ENCODE results near the gene CAMSAP3. TPM values are rescaled to one million over a fixed set of nuclear protein-coding genes. Genes with fewer than 3 reads are reported as not detected.
A peak's percentile ranks its signal among the peaks of the same experiment; 100 is the strongest.
"Not testable (repeated sequence)": the region's sequence is repeated elsewhere in the genome, so short reads cannot be mapped to it uniquely, and the experiment has no call there.

Gene CAMSAP3
- total RNA-seq, 1 donor from 2014 or later = 7.0 TPM

DNA sequence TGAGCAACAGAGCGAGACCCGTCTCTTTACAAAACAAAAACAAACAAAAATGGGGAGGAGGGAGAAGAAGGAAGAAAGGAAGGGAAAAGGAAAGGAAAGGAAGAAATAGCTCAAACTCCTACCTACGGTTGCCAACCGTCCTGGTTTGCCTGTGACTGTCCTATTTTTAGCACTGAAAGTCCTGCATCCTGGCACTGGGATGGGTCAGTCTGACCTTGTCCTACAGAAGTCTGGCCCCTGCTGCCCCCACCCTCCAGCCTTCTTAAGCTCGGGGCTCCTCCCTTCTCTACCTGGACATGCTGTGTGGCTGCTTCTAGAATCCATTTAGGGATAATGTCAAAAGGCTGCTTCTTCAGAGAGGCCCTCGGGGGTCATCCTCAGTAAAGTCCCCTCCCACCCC, 40.0 kb downstream of the CAMSAP3 start:
- DNase-seq = no peak

DNA sequence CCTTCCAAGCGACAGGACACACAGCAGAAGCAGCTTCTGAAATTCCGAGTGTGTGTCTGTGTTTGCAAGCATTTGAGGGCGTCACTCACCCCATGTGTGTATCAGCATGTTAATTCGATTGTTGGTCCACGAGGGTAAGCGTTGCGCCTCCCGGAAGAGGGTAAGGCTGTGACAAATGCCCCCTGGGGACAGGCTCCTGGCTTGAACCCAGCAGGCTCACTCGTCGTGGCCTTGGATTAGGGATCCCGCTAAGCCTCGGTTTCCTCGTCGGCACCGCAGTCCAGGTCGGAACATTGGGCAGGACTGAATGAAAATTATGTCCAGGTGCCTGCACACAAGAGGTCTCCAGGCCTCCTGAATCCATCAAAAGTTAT, 40.6 kb downstream of the CAMSAP3 start:
- DNase-seq = no peak

DNA sequence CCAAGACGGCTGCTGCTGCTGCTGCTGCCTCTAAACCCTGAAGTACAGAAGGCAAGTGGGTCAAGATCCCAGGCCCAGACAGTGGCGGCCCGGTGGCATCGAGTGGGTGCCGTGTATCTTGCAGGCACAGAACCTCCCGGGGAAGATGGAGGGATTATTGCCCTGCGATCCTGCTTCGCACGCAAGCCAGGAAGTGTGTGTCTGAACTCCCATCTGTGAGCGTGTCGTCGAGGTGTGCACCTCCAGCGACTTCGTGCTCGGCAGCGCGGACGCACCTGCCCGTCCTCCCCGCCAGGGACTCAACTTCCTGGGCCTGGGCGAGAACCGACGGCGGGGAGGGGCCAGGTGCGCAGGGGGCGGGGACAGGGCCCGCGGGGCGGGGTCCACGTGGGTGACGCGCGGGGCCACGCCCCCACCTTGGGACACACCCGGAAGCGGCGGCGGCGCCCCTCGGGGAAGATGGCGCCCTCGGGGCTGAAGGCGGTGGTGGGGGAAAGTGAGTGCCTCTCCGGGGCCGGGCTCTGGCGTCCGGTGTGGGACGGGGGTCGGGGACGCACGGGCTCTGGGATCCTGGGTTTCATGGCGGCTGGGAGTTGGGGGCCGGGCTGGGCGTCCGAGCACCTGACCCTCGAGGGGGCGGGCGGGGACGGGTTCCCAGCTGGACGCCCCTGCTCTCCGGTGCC, 41.2 kb downstream of the CAMSAP3 start, which contains the start of gene STXBP2:
STXBP2 (plus strand) TSS at position 420 of the 683 bp plus-strand sequence; CDS start at position 460, 40 bp downstream.
- DNase-seq = peak; percentile 32

DNA sequence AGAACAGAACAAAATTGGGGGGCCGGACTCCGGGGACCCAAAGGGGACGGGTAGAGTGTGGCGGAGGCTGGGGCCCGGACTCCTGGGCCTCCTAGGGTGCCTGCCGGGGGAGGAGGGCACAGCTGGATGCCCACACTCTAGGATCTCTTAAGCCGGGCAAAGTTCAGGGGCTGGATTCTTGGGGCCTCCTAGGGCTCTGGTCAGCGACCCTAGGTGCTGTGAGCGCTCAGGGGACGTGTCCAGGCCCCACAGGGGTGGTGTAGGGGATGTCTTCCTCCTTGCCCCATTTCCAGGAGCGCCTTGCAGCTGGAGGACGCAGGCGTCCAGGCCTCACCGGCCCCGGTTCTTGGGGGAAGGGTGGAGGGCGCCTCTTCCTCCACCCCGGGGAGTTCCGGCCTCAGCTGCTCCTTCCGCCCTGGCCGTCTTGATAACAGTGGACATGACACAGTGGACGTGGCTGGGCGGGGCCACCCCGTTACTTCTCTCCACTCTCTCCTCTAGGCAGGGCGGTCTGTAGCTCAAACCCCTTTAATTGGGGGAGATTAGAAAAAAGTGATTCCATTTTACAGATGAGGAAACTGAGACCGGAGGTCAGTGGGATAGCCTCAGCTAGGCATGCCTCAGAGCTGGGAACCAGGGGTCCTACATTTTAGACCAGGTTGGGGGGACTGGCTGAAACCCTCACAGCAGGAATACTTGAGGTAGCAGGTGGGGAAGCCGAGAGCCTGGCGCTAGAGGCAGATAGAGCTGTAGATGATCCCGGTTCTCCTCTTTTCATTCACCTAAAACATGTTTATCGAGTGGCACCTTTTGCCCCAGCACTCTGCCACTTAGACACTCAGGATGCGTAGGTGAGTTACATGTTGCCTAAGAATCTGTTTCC, 42.0 kb downstream of the CAMSAP3 start:
- no peak for DNase-seq

DNA sequence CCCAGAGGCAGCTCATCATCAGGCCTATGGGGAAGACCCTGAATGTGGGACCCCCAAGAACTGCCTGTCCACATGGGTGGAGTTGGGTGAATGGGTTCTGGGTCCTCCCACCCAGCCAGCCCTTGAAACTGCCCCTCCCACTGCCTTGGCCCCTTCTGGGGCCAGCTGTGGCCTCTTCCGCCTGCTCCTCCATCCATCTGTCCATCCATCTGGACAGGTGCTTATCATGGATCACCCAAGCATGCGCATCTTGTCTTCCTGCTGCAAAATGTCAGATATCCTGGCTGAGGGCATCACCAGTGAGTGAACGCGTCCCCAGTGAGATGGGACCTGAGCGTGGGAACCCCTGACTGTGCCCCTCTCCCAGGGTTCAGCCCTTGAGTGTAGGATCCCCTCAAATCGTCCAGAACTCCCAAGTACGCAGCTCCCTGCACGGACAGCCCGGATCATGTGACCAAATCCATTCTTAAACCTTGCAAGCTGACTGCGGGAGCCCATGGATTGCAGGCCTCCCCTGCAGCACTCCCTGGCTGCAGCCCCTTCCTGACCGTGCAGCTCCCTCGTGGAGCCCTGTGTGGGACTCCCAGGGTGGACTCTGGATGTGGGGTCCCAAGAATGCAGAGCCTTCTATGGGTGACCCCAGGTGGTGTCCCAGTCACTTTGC, 43.3 kb downstream of the CAMSAP3 start:
- DNase-seq = no peak

DNA sequence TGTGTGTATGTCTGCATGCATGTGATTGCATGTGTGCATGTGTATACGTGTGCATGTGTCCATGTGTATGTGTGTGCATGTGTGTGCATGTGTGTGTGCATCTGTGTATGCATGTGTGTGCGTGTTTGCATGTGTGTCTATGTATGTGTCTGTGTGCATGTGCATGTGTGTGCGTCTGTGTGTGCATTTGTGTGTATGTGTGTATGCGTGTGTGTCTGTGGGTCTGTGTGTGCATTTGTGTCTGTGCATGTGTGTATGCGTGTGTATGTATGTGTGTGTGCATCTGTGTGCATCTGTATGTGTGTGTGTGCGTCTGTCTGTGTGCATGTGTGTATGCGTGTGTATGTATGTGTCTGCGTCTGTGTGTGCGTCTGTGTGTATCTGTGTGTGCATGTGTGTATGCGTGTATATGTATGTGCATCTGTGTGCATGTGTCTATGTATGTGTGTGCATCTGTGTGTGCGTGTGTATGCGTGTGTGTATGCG, 44.2 kb downstream of the CAMSAP3 start:
- DNase-seq = no peak

DNA sequence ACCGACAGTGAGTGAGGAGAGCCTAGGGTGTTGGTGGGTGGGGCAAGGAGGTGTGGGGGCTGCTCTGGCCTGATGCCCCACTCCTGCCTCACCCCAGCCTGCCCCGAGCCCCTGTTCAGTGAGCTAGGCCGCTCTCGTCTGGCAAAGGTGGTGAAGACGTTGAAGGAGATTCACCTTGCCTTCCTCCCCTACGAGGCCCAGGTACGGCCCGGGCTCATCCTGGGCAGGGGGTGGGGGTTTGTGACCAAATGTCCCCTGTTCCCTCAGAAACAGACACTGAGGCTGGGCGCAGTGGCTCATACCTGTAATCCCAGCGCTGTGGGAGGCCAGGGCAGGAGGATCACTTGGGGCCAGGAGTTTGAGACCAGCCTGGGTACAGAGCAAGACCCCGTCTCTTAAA, 45.1 kb downstream of the CAMSAP3 start:
- no peak for DNase-seq

DNA sequence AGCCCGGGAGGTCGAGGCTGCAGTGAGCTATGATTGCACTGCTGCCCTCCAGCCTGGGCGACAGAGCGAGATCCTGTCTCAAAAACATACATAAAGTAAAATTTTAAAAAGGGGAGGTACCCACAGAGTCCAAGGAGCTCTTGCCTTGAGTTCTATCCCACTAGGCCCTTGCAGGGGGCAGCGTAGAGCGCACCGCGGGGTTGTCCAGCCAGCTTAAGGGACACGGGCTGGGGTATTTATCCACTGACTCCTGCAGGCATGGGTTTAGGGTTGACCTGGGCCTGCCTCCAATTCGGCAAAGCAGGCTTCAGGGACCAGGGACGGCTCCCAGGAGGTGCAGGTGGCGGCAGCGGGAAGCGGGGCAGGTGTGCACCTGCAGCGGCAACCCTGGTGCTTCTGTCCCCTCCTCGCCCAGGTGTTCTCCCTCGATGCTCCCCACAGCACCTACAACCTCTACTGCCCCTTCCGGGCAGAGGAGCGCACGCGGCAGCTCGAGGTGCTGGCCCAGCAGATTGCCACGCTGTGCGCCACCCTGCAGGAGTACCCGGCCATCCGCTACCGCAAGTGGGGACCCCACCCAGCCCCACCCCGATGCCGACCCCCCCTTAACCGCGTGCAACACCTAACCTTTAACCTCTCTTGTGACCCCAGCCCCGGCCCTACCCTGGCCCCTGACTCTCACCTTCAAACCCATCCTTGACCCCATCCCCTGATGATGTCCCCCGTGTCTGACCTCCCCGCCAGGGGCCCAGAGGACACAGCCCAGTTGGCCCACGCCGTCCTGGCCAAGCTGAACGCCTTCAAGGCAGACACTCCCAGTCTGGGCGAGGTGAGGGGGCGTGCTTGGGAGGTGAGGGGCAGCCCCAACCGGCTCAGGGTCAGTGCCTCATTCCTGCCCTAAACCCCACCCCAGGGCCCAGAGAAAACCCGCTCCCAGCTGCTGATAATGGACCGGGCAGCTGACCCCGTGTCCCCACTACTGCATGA, 45.9 kb downstream of the CAMSAP3 start:
- DNase-seq = no peak

DNA sequence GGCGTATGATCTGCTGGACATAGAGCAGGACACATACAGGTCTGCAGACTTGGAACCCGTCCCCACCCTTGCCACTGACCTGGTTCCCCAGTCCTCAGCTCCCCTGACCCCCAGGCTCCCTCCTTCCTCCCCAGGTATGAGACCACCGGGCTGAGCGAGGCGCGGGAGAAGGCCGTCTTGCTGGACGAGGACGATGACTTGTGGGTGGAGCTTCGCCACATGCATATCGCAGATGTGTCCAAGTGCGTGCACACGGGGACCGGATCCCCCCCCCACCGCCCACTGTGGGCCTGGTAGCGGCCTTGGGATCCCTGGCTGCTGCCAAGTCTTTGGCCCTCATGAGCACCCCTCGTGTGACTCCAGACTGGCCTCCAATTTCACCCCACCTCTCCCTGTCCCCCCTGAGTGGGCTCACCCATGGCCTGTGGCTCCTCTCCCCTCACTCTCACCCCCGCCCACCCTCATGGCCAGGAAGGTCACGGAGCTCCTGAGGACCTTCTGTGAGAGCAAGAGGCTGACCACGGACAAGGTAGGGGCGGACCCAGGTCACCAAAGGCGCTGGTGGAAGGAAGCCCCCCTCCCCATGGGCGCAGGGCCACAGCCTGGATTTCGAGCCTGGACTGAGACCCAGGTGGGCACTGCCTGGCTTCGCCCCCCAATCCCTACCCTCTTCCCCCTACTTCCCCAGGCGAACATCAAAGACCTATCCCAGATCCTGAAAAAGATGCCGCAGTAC, 46.8 kb downstream of the CAMSAP3 start:
- no peak for DNase-seq

DNA sequence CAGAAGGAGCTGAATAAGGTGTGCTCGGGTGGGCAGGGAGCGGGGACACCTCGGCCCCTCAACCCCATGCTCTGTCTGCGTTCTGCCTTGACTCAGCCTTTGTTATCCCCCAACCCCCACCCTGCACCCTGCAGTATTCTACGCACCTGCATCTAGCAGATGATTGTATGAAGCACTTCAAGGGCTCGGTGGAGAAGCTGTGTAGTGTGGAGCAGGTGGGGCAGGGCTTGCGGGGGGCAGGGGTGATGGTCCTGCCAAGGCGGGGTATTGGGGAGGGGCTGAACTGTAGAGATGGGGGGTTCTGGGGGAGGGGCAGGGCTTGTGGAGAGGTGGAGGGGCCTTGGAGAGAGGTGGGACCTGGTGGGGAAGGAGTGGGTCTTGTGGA, 47.4 kb downstream of the CAMSAP3 start:
- no peak for DNase-seq

DNA sequence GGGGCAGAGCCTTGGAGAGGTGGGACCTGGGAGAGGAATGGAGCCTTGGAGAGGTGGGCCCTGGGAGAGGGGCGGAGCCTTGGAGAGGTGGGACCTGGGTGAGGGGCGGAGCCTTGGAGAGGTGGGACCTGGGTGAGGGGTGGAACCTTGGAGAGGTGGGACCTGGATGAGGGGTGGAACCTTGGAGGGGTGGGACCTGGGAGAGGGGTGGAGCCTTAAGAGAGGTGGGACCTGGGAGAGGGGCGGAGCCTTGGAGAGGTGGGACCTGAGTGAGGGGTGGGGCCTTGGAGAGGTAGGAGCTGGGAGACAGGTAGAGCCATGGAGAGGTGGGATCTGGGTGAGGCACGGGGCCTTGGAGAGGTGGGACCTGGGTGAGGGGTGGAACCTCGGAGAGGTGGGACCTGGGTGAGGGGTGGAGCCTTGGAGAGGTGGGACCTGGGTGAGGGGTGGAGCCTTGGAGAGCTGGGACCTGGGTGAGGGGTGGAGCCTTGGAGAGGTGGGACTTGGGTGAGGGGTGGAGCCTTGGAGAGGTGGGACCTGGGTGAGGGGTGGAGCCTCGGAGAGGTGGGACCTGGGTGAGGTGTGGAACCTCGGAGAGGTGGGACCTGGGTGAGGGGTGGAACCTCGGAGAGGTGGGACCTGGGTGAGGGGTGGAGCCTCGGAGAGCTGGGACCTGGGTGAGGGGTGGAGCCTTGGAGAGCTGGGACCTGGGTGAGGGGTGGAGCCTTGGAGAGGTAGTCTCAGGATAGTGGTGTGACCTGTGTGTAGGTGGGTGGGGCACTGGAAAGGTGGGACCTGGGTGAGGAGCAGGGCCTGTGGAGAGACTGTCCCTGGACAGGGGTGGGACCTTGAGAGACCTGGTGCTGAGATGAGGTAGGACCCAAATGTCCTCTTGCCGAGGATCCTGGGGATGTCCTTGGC, 48.2 kb downstream of the CAMSAP3 start:
- DNase-seq = not testable (repeated sequence)

DNA sequence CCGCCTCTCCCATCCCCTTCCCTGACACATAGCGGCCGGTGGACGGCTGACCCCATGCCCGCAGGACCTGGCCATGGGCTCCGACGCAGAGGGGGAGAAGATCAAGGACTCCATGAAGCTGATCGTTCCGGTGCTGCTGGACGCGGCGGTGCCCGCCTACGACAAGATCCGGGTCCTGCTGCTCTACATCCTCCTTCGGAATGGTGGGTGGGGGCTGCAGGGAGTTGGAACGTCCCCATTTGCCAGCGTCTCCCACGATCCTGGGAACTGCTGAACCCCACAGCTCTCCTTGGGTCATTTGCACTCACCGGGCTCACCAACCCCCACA, 48.9 kb downstream of the CAMSAP3 start:
- DNase-seq = no peak

DNA sequence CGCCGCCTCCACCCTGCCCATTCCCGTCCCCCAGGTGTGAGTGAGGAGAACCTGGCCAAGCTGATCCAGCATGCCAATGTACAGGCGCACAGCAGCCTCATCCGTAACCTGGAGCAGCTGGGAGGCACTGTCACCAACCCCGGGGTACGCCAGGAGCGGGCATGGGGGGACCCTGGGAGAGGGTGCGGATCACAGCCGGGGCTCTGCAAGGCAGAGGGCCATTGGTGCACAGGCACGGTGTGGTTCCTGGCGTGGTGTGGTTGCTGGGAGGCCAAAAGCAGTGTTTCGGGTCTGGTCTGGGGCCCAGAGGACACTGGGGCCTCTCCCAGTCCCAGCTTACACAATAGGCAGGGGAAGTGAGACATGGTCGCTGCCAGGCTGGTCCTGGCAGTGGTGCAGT, 49.5 kb downstream of the CAMSAP3 start:
- no peak for DNase-seq

DNA sequence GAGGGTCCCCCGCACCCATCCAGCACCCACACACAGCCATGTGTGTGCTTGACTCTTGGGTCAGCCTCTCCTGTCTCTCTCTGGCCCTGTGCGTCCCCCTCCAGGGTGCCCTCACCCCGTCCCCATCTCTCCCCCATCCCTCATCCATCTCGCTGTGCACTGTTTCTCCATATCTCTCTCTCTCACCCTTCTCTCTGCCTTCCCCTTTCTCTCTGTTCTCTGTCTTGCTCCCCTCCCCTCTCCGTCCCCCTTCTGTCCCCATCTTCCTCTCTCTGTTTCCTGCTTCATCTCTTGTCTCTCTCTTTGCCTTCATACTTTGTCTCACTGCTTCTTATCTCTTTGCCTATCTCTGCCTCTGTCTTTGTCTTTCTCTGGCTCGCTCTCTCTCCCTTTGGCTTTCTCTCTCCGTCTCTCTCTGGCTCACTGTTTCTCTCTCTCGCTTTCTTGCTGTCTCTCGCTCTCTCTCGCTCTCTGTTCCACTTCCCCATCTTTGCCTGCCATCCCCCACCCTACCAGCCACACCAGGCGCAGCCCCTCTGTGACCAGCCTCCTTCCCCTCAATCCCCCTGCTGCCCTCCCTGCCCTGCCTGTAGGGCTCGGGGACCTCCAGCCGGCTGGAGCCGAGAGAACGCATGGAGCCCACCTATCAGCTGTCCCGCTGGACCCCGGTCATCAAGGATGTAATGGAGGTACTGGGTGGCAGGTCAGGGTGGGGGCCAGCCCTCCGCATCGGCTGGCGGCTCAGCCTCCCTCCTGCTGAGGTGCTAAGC, 50.2 kb downstream of the CAMSAP3 start:
- no peak for DNase-seq

DNA sequence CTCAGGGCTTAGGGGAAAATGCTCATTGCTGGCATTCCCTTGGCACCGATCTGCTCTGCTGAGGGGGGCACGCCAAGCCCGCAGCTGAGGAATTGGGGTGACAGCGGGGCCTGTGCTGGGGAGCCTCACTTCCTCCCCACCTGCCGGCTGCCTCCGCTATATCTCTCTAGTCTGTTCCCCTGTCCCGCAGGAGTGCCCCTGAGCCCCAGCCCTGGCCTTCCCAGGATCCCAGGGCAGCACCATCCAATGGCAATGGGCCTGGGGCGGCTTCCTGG, 50.7 kb downstream of the CAMSAP3 start:
- DNase-seq = no peak

DNA sequence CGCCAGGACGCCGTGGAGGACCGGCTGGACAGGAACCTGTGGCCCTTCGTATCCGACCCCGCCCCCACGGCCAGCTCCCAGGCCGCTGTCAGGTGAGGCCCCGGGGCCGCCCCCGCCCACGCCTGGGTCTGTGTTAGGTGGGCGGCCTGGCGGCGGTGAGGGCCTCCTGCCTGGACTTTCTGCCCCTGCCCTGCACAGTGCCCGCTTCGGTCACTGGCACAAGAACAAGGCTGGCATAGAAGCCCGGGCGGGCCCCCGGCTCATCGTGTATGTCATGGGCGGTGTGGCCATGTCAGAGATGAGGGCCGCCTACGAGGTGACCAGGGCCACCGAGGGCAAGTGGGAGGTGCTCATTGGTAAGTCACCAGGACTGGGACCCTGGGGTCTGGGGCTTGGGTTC, 51.5 kb downstream of the CAMSAP3 start:
- no peak for DNase-seq

DNA sequence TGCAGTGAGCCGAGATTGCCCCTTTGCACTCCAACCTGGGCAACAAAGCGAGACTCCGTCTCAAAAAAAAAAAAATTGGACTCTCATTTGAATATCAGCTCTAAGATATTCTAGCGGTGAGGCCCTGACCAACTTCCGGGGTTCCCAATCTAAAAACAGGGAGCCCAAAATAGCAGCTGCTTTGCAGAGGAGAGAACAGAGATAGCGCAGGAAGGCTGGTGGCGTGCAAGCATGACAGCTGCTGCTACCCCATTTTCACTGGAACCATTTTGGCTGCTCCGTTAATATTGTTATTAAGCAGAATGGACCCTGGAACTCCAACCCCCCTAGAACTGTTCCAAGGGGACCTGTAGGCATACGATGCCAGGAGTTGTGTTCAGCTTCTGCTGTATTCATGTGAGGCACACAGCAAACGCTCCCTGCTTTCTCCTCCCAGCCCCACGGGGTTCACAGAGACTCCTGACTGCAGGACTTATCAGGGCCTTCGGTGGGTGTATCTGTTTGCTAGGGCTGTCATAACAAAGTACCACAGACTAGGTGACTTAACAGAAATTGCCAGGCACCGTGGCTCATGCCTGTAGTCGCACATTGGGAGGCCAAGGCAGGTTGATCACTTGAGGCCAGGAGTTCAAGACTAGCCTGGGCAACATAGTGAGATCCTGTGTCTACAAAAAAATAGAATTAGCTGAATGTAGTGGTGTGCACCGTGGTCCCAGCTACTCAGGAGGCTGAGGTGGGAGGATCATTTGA, 52.8 kb downstream of the CAMSAP3 start:
- DNase-seq = no peak

DNA sequence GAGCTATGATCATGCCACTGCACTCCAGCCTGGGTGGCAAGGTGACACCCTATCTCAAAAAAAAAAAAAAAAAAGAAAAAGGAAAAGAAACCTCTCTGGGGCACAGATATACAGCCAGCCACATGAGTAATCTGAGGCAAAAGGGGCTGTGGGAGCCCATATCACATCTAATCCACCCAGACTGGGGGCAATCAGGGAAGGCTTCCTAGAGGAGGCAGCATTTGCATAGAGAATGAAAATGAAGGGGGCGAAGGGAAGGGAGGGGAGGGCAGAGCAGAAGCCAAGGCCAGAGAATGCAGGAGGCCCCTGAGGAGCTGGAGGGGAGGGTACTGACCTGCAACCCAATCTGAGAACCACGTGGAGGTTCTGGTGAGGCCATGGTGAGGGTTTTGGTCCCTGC, 54.5 kb downstream of the CAMSAP3 start:
- no peak for DNase-seq
